ENCODE measurements around the gene APOA1. TPM values are rescaled to one million over a fixed set of nuclear protein-coding genes. Genes with fewer than 3 reads are reported as not detected.

The APOA1 gene
- total RNA-seq, 4 donors from 2014 or later, result 1.2 to 11.6 (median 2.9) TPM; not detected in 1

DNA sequence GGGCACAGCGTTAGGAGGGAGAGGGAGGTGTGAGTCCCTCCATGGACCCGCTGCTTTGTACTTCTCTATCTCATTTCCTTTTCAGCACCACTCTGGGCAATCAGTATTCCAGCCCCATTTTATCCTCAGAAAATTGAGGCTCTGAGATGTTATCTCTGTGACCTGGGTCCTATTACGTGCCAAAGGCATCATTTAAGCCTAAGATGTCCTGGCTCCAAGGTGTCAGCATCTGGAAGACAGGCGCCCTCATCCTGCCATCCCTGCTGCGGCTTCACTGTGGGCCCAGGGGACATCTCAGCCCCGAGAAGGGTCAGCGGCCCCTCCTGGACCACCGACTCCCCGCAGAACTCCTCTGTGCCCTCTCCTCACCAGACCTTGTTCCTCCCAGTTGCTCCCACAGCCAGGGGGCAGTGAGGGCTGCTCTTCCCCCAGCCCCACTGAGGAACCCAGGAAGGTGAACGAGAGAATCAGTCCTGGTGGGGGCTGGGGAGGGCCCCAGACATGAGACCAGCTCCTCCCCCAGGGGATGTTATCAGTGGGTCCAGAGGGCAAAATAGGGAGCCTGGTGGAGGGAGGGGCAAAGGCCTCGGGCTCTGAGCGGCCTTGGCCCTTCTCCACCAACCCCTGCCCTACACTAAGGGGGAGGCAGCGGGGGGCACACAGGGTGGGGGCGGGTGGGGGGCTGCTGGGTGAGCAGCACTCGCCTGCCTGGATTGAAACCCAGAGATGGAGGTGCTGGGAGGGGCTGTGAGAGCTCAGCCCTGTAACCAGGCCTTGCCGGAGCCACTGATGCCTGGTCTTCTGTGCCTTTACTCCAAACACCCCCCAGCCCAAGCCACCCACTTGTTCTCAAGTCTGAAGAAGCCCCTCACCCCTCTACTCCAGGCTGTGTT, 8.5 kb downstream of the APOA1 start:
- WGBS, result 61% methylated on average over 14 of the region's 16 CpGs

DNA sequence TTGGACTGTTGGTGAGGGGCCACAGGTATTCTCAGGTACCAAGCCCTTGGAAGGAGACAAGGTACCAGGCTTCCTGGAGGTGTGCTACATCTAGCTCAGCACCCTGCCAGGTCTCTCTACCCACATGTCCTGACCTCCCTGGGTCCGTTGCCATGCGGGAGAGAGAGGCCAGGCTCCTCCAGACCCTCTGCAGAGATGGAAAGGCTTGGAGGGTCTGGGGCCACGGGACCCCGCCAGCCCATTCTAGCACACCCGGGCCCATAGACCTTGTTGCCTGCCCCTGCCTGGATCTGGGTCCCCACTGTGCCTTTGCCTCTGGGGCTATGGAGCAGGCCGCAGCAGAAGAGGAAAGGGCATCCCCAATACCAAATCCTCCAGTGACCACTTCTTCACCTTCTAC, 10.0 kb downstream of the APOA1 start:
- 86% methylated on average over 6 of the region's 6 CpGs for WGBS
- H3K27ac ChIP-seq, result no peak overlapping the region
- no peak overlapping the region for H3K4me3 ChIP-seq
- H3K9me3 ChIP-seq, result no peaks in the 10 kb centered on the region
- H3K27me3 ChIP-seq, result no peaks in the 10 kb centered on the region
- no peak for TF ChIP-seq EP300 (IDR thresholded peaks at IDR 0.05)
- TF ChIP-seq POLR2A (IDR thresholded peaks at IDR 0.05), result no peak
- TF ChIP-seq, protein P1, sequence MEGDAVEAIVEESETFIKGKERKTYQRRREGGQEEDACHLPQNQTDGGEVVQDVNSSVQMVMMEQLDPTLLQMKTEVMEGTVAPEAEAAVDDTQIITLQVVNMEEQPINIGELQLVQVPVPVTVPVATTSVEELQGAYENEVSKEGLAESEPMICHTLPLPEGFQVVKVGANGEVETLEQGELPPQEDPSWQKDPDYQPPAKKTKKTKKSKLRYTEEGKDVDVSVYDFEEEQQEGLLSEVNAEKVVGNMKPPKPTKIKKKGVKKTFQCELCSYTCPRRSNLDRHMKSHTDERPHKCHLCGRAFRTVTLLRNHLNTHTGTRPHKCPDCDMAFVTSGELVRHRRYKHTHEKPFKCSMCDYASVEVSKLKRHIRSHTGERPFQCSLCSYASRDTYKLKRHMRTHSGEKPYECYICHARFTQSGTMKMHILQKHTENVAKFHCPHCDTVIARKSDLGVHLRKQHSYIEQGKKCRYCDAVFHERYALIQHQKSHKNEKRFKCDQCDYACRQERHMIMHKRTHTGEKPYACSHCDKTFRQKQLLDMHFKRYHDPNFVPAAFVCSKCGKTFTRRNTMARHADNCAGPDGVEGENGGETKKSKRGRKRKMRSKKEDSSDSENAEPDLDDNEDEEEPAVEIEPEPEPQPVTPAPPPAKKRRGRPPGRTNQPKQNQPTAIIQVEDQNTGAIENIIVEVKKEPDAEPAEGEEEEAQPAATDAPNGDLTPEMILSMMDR (IDR thresholded peaks at IDR 0.05), result no peak
- no peak for TF ChIP-seq POLR2AphosphoS5 (IDR thresholded peaks at IDR 0.05)
- no peaks in the 10 kb centered on the region for H3K36me3 ChIP-seq
- H3K4me1 ChIP-seq, result no peaks in the 10 kb centered on the region
- no peak for DNase-seq (ENCODE audit: low spot score in 2 of 2)

More for the DNA sequence above, 8.5 kb downstream of the APOA1 start:
- H3K9me3 ChIP-seq, result no peaks in the 10 kb centered on the region
- H3K4me3 ChIP-seq, result no peak overlapping the region
- H3K27me3 ChIP-seq, result no peaks in the 10 kb centered on the region
- no peak for DNase-seq (ENCODE audit: low spot score in 2 of 2)
- H3K36me3 ChIP-seq, result no peaks in the 10 kb centered on the region
- TF ChIP-seq, protein P1 (IDR thresholded peaks at IDR 0.05), result no peak
- TF ChIP-seq POLR2A (IDR thresholded peaks at IDR 0.05) (no peak), POLR2AphosphoS5 (IDR thresholded peaks at IDR 0.05) (no peak), EP300 (IDR thresholded peaks at IDR 0.05) (no peak)
- H3K4me1 ChIP-seq, result no peaks in the 10 kb centered on the region
- H3K27ac ChIP-seq, result no peak overlapping the region

DNA sequence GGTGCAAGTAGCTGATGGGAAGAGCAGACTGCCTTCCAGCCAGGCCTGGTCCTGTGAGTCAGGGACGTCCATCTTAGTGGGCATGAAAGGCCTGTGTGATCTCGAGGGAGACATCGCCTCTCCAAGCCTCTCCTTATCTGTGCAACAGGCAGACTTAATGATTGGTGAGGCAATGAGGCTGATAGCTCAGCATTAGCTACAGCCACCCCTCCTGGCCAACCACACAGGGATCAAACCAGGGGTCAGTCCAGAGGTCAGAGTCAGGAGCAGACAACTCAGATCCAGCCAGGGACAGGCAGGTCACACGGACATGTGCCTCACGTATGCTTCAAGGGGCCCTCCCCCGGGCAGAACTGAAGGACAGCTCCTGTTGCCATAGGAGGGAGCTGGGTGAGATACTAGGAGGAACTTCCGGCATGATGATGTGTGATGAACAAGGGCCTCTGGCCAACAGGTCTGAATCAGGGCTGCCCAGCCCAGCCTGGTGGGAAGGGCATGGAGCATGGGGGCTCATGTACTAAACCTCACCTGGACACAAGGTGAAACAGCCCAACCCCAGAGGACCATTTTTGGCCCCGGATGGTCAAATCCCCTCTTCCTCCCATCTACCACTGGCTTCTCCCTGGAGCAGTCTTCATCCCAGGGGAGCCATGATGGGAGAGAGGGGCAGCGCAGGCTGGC, 10.5 kb downstream of the APOA1 start:
- H3K36me3 ChIP-seq, result no peaks in the 10 kb centered on the region
- DNase-seq (ENCODE audit: low spot score in 2 of 2), result no peak
- no peaks in the 10 kb centered on the region for H3K4me1 ChIP-seq
- no peaks in the 10 kb centered on the region for H3K27me3 ChIP-seq
- no peak overlapping the region for H3K4me3 ChIP-seq
- 70% methylated on average over 4 of the region's 9 CpGs for WGBS
- H3K27ac ChIP-seq, result no peak overlapping the region
- TF ChIP-seq EP300 (IDR thresholded peaks at IDR 0.05) (no peak), POLR2A (IDR thresholded peaks at IDR 0.05) (no peak), POLR2AphosphoS5 (IDR thresholded peaks at IDR 0.05) (no peak)
- TF ChIP-seq, protein P1 (IDR thresholded peaks at IDR 0.05), result no peak
- no peaks in the 10 kb centered on the region for H3K9me3 ChIP-seq

- H3K27ac ChIP-seq, result no peak overlapping the region
- no peak for DNase-seq (ENCODE audit: low spot score in 2 of 2)
- TF ChIP-seq POLR2AphosphoS5 (IDR thresholded peaks at IDR 0.05), result no peak
- no peak for TF ChIP-seq POLR2A (IDR thresholded peaks at IDR 0.05)
- TF ChIP-seq EP300 (IDR thresholded peaks at IDR 0.05), result no peak
- TF ChIP-seq, protein P1 (IDR thresholded peaks at IDR 0.05), result no peak
- H3K4me1 ChIP-seq, result no peaks in the 10 kb centered on the region
- H3K36me3 ChIP-seq, result no peaks in the 10 kb centered on the region
- H3K27me3 ChIP-seq, result no peaks in the 10 kb centered on the region
- no peak overlapping the region for H3K4me3 ChIP-seq
- no peaks in the 10 kb centered on the region for H3K9me3 ChIP-seq
- 82% methylated on average over 22 of the region's 22 CpGs for WGBS
Observed at GRCh38 chr11:116825854-116826750, 11.3 kb downstream of the APOA1 start.
